ENCODE results near the gene CARD6.

GRCh38 chr5:40906351-40906751 is 65.2 kb downstream of the CARD6 start:
- TF ChIP-seq CTCF (IDR thresholded peaks at IDR 0.05), result no peak
- no peak for TF ChIP-seq POLR2AphosphoS5 (IDR thresholded peaks at IDR 0.05)

Data from breast epithelium (tissue), 3 donors.